ENCODE results near the gene HIP1R.
"Not testable (repeated sequence)": the region's sequence is repeated elsewhere in the genome, so short reads cannot be mapped to it uniquely, and the experiment has no call there.

Gene HIP1R

GRCh38 chr12:122834921-122835749 lies at the start of gene HIP1R:
Gene HIP1R (plus strand): TSS chr12:122835457. CDS start chr12:122835551, 94 bp downstream.
- peak; percentile 45 for DNase-seq (ENCODE audit: low spot score)

- DNase-seq (ENCODE audit: low spot score): no peak
Observed at GRCh38 chr12:122785503-122785902, 49.8 kb upstream of the HIP1R start.

DNA sequence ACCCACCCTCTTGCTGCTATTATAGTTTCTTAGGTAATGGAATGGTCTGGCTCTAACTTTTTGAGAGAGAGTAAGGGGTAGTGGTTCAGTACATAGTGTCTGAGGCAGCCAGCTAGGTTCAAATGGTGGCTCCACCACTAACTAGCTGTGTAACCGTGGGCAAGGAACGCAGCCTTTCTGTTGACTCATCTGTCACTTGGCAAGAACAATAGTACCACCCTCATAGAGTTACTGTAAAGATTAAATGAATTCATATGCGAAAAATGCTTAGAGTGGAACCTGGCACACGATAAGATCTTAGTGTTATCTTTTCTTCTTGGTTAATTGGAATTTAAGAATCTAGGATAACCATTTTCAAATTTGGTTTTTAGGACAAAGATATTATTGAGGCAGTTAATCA lies 46.9 kb upstream of the HIP1R start:
- DNase-seq (ENCODE audit: low spot score): no peak

DNA sequence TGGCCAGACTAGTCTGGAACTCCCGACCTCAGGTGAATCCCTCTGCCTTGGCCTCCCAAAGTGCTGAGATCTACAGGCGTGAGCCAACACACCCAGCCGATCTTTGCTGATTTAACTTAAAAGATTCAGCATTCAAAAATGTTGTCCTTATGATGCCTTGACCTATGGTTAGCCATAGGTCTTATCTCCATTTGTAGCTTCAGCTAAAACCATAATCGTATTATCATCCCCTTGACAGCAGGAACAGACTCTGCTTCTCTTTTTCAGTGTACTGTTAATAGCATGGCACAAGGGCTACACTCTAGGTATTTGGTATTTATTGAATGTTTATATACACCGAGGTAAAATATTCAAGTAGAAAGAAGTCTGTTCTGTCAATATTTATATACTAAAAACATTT lies 45.6 kb upstream of the HIP1R start:
- DNase-seq (ENCODE audit: low spot score): no peak

GRCh38 chr12:122790393-122791075 lies 44.7 kb upstream of the HIP1R start:
- DNase-seq (ENCODE audit: low spot score): no peak

- peak; percentile 59 for DNase-seq (ENCODE audit: low spot score)
Observed at GRCh38 chr12:122793685-122794106, 41.6 kb upstream of the HIP1R start.

DNA sequence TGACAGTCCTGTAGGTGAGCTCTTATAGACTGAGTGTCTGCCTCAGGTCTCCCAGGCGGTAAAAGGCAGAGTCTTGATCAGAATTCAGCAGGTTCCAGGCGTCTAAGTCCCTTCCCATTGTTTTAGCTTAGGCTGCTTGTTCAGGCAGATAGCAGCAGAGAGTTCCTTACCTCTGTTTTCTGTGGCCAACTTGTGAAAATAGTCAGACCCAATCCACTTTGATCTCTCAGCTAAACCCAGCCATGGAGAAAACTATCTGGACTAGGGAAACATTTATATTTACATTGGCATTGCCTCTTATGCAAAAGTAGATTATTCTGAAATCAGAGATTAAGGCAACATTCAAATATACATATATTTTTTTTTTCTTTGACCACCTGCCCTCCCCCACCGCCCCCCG lies 39.5 kb upstream of the HIP1R start:
- no peak for DNase-seq (ENCODE audit: low spot score)

DNA sequence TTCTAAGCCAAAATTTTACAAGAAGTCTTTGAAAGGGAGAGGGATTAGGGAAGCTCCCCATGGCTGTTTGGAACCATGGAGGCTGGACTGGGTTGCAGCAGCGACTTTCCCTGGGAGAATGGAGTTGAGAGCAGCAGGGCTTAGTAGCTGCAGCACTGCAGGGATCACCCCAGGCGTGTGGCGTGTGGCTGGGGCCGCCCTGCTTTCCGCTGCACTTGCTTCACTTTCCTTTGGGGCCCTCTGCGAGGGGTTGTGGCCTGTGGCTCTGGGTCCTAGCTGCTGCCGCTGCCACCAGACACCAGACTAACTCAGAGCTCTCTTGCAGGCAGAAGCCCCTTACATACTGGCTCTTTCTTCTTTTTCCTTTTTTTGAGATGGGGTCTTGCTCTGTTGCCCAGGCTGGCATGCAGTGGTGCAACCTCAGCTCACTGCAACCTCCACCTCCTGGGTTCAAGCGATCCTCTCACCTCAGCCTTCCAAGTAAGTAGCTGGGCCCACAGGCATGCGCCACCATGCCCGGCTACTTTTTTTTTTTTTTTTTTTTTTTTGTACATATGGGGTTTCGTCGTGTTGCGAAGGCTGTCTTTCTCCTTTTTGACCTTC lies 35.5 kb upstream of the HIP1R start:
- no peak for DNase-seq (ENCODE audit: low spot score)

GRCh38 chr12:122803937-122804336 lies 31.3 kb upstream of the HIP1R start:
- DNase-seq (ENCODE audit: low spot score): no peak

DNA sequence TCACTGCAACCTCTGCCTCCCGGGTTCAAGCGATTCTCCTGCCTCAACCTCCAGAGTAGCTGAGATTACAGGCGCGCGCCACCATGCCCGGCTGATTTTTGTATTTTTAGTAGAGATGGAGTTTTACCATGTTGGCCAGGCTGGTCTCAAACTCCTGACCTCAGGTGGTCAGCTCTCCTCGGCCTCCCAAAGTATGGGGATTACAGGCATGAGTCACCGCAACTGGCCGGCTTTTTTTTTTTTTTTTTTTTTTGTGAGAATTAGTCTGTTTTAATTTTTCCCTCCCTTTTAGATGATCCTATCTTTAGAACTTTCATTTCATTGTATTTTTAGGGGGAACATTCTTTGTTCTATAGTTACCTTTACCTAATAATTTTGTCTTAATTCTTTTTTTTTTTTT lies 30.3 kb upstream of the HIP1R start:
- not testable (repeated sequence) for DNase-seq (ENCODE audit: low spot score)

GRCh38 chr12:122807651-122808050 lies 27.6 kb upstream of the HIP1R start:
- DNase-seq (ENCODE audit: low spot score): no peak

DNA sequence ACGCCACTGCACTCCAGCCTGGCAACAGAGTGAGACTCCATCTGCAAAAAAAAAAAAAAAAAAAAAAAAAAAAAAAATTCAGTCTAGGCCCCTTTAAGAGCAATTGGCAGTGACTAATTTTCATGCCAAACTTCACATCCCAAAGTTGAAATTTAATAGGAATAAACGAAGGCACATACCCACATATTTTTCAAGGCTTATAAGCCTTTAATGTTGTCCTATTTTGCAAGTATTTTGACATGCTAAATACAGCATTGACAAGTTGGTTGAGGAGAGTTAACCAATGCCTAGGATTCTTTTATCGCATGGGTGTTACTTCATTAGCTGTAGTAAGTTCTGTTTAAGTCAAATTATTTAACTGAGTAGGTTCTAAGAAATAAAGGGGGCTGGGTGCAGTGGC lies 23.5 kb upstream of the HIP1R start:
- no peak for DNase-seq (ENCODE audit: low spot score)

- no peak for DNase-seq (ENCODE audit: low spot score)
Observed at GRCh38 chr12:122813310-122813713, 21.9 kb upstream of the HIP1R start.

DNA sequence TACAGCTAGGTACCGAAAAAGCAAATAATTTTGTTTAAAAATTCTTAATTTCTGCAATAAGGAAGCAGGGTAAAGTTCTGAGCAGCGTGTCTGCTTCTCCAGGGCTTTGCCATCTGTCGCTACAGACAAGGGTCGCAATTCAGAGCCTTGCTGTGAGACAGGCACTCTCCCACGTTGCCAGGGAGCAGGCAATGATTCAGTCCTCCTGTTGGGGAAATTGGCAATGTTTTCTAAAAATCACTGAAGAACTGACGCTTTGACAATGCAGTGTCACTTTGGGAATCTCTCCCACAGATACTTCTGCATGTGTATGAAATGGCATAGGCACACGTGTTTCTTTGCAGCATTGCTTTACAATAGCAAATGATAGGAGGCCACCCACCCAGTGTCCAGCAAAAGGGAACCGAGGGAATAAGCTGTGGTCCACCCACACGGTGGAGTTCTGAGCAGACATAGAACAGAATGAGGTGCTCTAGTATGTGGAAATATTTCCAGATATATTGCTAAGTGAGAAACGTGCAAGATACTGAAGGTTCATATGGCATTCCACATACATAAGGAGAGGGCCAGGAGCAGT lies 16.0 kb upstream of the HIP1R start:
- no peak for DNase-seq (ENCODE audit: low spot score)

- DNase-seq (ENCODE audit: low spot score): no peak
Observed at GRCh38 chr12:122820138-122820537, 15.1 kb upstream of the HIP1R start.

GRCh38 chr12:122820838-122821271 lies 14.4 kb upstream of the HIP1R start:
- no peak for DNase-seq (ENCODE audit: low spot score)

DNA sequence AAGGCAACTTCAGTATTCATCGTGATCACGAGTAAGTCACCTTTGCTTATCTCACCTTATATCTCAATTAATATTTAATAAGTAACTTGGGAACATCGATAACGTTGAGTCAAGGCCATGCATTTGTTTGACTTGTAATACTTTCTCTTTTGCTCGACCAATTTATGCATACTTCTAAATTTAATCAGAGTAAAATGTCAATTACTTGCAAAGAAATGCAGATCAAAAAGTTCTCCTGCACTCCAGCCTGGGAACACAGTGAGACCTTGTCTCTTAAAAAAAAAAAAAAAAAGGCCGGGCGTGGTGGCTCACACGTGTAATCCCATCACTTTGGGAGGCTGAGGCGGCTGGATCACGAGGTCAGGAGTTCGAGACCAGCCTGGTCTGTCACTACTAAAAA lies 11.8 kb upstream of the HIP1R start:
- DNase-seq (ENCODE audit: low spot score): no peak

- no peak for DNase-seq (ENCODE audit: low spot score)
Observed at GRCh38 chr12:122825773-122826724, 9.2 kb upstream of the HIP1R start.

DNA sequence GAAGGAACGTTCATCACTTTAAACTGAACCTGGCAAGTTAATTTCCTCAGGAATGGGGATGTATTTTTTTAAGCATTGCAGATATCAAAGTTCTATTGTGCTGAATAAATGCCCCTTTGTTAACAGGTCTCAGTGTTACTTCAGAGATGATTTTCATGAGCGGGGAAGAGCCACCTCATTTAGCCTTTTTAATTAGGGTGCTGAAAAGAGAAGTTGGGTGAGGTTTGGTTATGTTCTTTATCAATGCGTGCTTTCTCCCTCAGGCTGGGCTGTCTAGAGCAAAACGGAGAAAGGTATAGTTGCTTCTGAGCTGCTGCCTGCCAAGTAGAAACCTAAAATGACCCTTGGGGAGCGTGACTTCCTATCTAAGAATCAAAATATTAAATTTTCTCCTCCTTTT lies 8.0 kb upstream of the HIP1R start:
- no peak for DNase-seq (ENCODE audit: low spot score)

- DNase-seq (ENCODE audit: low spot score): no peak
Observed at GRCh38 chr12:122830517-122831214, 4.6 kb upstream of the HIP1R start.

Measured in CD4-positive, alpha-beta T cell treated with Interleukin-6 at 100 ng/mL for 8 hours (primary cell).